SU-DHL-6 (cell line): ENCODE results near the gene TSPAN4.

Experiments used
- H2AFZ ChIP-seq: fragments of 200-600 bp; sonication (generic); 2 replicates; pipeline ENCODE4 v1.6.1; 2014; ENCODE audit warnings: low read depth, mild to moderate bottlenecking, moderate library complexity, mixed read lengths, antibody characterized with exemption, low read length; ENCODE audit not compliant: severe bottlenecking
- H3F3A ChIP-seq: fragments of 200-600 bp; shearing (Covaris generic); 2 replicates; pipeline ENCODE4 v1.6.0; 2016; ENCODE audit warnings: antibody characterized with exemption, mild to moderate bottlenecking; ENCODE audit not compliant: insufficient read depth
- H3K27ac ChIP-seq: fragments of 200-600 bp; sonication (generic); 2 replicates; pipeline ENCODE4 v1.5.1; 2016; ENCODE audit warnings: low read depth, mild to moderate bottlenecking, low read length, moderate library complexity, mixed read lengths
- H3K27me3 ChIP-seq: fragments of 200-600 bp; sonication (generic), shearing (Covaris generic); 2 replicates; pipeline ENCODE4 v1.6.0; 2014; ENCODE audit warnings: mild to moderate bottlenecking, low read length
- H3K36me3 ChIP-seq: fragments of 200-600 bp; sonication (generic); 2 replicates; pipeline ENCODE4 v1.6.1; 2014; ENCODE audit warnings: mild to moderate bottlenecking, low read length, mixed read lengths
- H3K4me2 ChIP-seq: fragments of 300-600, 200-600 bp; shearing (Covaris generic), sonication (generic); 2 replicates; pipeline ENCODE4 v1.6.0; 2014; ENCODE audit warnings: low read length, low read depth, mild to moderate bottlenecking; ENCODE audit not compliant: poor library complexity, severe bottlenecking
- H3K4me3 ChIP-seq: fragments of 200-600 bp; sonication (generic); 2 replicates; pipeline ENCODE4 v1.5.1; 2014; ENCODE audit warnings: antibody characterized with exemption, low read length, mild to moderate bottlenecking, mixed read lengths; ENCODE audit not compliant: insufficient read depth, poor library complexity, severe bottlenecking
- H3K79me2 ChIP-seq: fragments of 200-600 bp; sonication (generic); 2 replicates; pipeline ENCODE4 v1.6.1; 2014; ENCODE audit warnings: mild to moderate bottlenecking, low read length, moderate library complexity; ENCODE audit not compliant: insufficient read depth
- H3K9ac ChIP-seq: fragments of 200-600 bp; sonication (generic); 2 replicates; pipeline ENCODE4 v1.7.0; 2014; ENCODE audit warnings: mild to moderate bottlenecking, low read length
- H3K9me2 ChIP-seq: fragments of 200-600 bp; sonication (generic); replicated peaks from 2 replicates; pipeline ENCODE4 v1.6.1; 2014; ENCODE audit warnings: low read length; ENCODE audit not compliant: insufficient read depth
- H3K9me3 ChIP-seq: fragments of 200-600 bp; sonication (generic); 2 replicates; pipeline ENCODE4 v1.6.1; 2014; ENCODE audit warnings: low read length, mixed read lengths; ENCODE audit not compliant: insufficient read depth
- H4K20me1 ChIP-seq: fragments of 200-600 bp; sonication (generic); 2 replicates; pipeline ENCODE4 v1.6.1; 2014; ENCODE audit warnings: low read depth, mild to moderate bottlenecking, antibody characterized with exemption, low read length, moderate library complexity, mixed read lengths
- EZH2phosphoT487 ChIP-seq: fragments of 200-600 bp; sonication (generic), shearing (Covaris generic); conservative IDR thresholded peaks from 2 replicates; pipeline ENCODE4 v1.6.1; 2018; ENCODE audit warnings: mild to moderate bottlenecking, antibody characterized with exemption, low read length, moderate library complexity, mixed read lengths
- TF ChIP-seq, protein P1 (sequence below): fragments of 200-600 bp; sonication (generic); IDR thresholded peaks from one replicate; pipeline ENCODE4 v1.5.1; 2017; ENCODE audit warnings: antibody characterized with exemption, mild to moderate bottlenecking, low read length, moderate library complexity; ENCODE audit not compliant: insufficient read depth, poor library complexity, severe bottlenecking

TSPAN4 gene

DNA sequence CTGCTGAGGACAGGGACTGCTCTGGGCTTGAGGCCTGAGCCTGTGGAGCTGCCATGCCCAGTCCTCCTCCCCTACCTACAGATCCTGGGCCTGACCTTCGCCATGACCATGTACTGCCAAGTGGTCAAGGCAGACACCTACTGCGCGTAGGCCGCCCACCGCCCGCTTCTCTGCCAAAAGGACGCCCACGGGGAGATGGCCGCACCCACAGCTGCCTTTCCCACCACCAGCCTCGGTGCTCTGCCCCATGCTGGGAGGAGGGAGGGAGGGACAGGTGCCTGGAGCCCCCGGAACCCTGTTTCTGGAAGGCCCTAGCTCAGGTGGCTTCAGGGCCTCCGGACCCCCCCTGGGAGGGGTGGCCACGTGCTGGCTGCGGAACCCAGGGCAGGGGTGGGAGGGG lies 23.8 kb downstream of the TSPAN4 start:
- H3K36me3 ChIP-seq = no peaks in the 10 kb centered on the region
- no peaks in the 10 kb centered on the region for H3F3A ChIP-seq
- H3K9me3 ChIP-seq = no peaks in the 10 kb centered on the region

DNA sequence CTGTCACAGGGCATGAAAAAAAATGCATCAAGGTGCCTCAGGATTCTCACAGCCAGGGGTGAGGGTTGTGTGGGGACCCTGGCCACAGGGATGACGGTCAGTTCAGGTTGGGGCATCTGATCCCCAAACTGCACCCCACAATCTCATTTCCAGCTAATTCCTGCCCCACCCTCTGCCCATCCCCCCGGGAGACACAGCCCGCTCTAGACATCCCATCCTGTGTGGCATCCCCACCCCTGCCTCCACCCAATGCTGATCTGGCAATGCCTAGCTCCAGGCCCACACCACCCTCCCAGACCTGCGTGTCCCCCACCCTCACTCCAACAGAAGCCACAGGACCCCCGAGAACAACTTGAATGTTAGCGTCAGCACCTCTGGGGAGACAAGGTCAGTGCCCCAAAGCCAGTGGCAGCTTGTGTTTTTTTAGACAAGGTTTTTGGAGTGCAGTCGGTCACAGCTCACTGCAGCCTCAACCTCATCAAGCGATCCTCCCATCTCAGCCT lies 25.3 kb downstream of the TSPAN4 start:
- no peaks in the 10 kb centered on the region for H3K36me3 ChIP-seq
- no peak for TF ChIP-seq EZH2phosphoT487
- TF ChIP-seq, protein P1, sequence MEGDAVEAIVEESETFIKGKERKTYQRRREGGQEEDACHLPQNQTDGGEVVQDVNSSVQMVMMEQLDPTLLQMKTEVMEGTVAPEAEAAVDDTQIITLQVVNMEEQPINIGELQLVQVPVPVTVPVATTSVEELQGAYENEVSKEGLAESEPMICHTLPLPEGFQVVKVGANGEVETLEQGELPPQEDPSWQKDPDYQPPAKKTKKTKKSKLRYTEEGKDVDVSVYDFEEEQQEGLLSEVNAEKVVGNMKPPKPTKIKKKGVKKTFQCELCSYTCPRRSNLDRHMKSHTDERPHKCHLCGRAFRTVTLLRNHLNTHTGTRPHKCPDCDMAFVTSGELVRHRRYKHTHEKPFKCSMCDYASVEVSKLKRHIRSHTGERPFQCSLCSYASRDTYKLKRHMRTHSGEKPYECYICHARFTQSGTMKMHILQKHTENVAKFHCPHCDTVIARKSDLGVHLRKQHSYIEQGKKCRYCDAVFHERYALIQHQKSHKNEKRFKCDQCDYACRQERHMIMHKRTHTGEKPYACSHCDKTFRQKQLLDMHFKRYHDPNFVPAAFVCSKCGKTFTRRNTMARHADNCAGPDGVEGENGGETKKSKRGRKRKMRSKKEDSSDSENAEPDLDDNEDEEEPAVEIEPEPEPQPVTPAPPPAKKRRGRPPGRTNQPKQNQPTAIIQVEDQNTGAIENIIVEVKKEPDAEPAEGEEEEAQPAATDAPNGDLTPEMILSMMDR = no peak

More for the DNA sequence above, 23.8 kb downstream of the TSPAN4 start:
- TF ChIP-seq EZH2phosphoT487 = no peak
- TF ChIP-seq, protein P1 = no peak
- no peak overlapping the region for H3K4me2 ChIP-seq
- no peaks in the 10 kb centered on the region for H4K20me1 ChIP-seq
- no peak overlapping the region for H3K27ac ChIP-seq
- no peaks in the 10 kb centered on the region for H3K79me2 ChIP-seq
- no peak overlapping the region for H3K4me3 ChIP-seq
- no peaks in the 10 kb centered on the region for H3K9me2 ChIP-seq
- H3K27me3 ChIP-seq = no peaks in the 10 kb centered on the region
- H2AFZ ChIP-seq = no peak overlapping the region
- H3K9ac ChIP-seq = no peak overlapping the region

DNA sequence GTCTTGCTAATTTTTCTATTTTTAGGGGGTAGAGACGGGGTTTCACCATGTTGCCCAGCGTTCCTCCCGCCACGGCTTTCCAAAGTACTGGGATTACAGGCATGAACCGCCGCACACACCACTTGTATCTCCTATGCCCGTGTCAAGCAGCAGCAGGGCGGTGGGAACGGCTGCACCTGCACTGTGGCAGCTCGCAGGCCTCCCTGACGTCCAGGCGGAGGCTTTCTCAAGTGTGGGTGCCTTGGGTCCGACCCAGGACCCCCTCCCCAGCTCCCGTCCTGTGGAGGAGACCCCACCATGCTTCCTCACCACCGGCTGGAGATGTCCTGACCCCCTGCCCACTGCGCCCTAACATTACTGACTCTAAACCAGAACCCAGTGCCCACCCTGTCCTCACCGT lies 25.7 kb downstream of the TSPAN4 start:
- H4K20me1 ChIP-seq = no peaks in the 10 kb centered on the region
- no peak overlapping the region for H3K4me2 ChIP-seq
- H3K4me3 ChIP-seq = no peak overlapping the region
- H3K9ac ChIP-seq = no peak overlapping the region
- H3K36me3 ChIP-seq = no peaks in the 10 kb centered on the region
- H3K27me3 ChIP-seq = no peaks in the 10 kb centered on the region
- H3F3A ChIP-seq = no peaks in the 10 kb centered on the region
- H3K9me2 ChIP-seq = no peaks in the 10 kb centered on the region
- H2AFZ ChIP-seq = no peak overlapping the region
- no peak overlapping the region for H3K27ac ChIP-seq
- H3K79me2 ChIP-seq = no peaks in the 10 kb centered on the region
- TF ChIP-seq EZH2phosphoT487 = no peak
- TF ChIP-seq, protein P1 = no peak
- no peaks in the 10 kb centered on the region for H3K9me3 ChIP-seq

More for the DNA sequence above, 25.3 kb downstream of the TSPAN4 start:
- Histone ChIP-seq H3K4me3 (no peak overlapping the region), H4K20me1 (no peaks in the 10 kb centered on the region), H3F3A (no peaks in the 10 kb centered on the region), H3K9ac (no peak overlapping the region), H2AFZ (no peak overlapping the region), H3K4me2 (no peak overlapping the region), H3K9me3 (no peaks in the 10 kb centered on the region), H3K27ac (no peak overlapping the region), H3K27me3 (no peaks in the 10 kb centered on the region), H3K79me2 (no peaks in the 10 kb centered on the region), H3K9me2 (no peaks in the 10 kb centered on the region)
